ENCODE measurements around the gene KLHL29.

Gene KLHL29

GRCh38 chr2:23691106-23691470 is 306.1 kb downstream of the KLHL29 start:
- no peak for DNase-seq

- DNase-seq = no peak
These were observed 306.6 kb downstream of the KLHL29 start for GRCh38 chr2:23691565-23691964.

GRCh38 chr2:23692263-23692662 is 307.3 kb downstream of the KLHL29 start:
- no peak for DNase-seq

- no peak for DNase-seq
These were observed 308.0 kb downstream of the KLHL29 start for GRCh38 chr2:23692851-23693605.

- DNase-seq = no peak
These were observed 308.6 kb downstream of the KLHL29 start for GRCh38 chr2:23693606-23693951.

- no peak for DNase-seq
These were observed 309.4 kb downstream of the KLHL29 start for GRCh38 chr2:23694058-23695045.

- no peak for DNase-seq
These were observed 310.4 kb downstream of the KLHL29 start for GRCh38 chr2:23695214-23695889.

- no peak for DNase-seq
These were observed 311.1 kb downstream of the KLHL29 start for GRCh38 chr2:23695890-23696751.

GRCh38 chr2:23696752-23697045 is 311.7 kb downstream of the KLHL29 start:
- no peak for DNase-seq

GRCh38 chr2:23697256-23698075 is 312.5 kb downstream of the KLHL29 start:
- no peak for DNase-seq

GRCh38 chr2:23698116-23698693 is 313.2 kb downstream of the KLHL29 start:
- DNase-seq = no peak

GRCh38 chr2:23698721-23699579 is 314.0 kb downstream of the KLHL29 start:
- DNase-seq = no peak

- DNase-seq = no peak
These were observed 314.6 kb downstream of the KLHL29 start for GRCh38 chr2:23699580-23699925.

- no peak for DNase-seq
These were observed 315.6 kb downstream of the KLHL29 start for GRCh38 chr2:23700627-23701026.

GRCh38 chr2:23703037-23703582 is 318.1 kb downstream of the KLHL29 start:
- no peak for DNase-seq

GRCh38 chr2:23703583-23704385 is 318.8 kb downstream of the KLHL29 start:
- DNase-seq = no peak

- no peak for DNase-seq
These were observed 321.0 kb downstream of the KLHL29 start for GRCh38 chr2:23705771-23706612.

GRCh38 chr2:23706613-23707078 is 321.7 kb downstream of the KLHL29 start:
- DNase-seq = no peak

Measured in NCI-H2081 treated with DMSO at 0.1 percent for 48 hours (cell line).